CD4-positive, alpha-beta T cell treated with Interleukin-4 for 4 hours (primary cell): ENCODE measurements around the gene S100A10.

Experiments
- DNase-seq: peaks from one replicate; pipeline ENCODE4 v3.0.0-alpha.2; 2020

S100A10 gene

GRCh38 chr1:152009691-152010090, 16.0 kb upstream of the S100A10 start:
- DNase-seq = no peak

- no peak for DNase-seq
Observed at GRCh38 chr1:152007047-152007446, 13.4 kb upstream of the S100A10 start.

- no peak for DNase-seq
Observed at GRCh38 chr1:152005360-152005912, 11.8 kb upstream of the S100A10 start.

GRCh38 chr1:152003846-152004442, 10.3 kb upstream of the S100A10 start:
- no peak for DNase-seq

GRCh38 chr1:152002960-152003359, 9.3 kb upstream of the S100A10 start:
- no peak for DNase-seq

GRCh38 chr1:152001631-152002584, 8.2 kb upstream of the S100A10 start:
- DNase-seq = peak; percentile 74

GRCh38 chr1:152000964-152001630, 7.4 kb upstream of the S100A10 start:
- no peak for DNase-seq

- no peak for DNase-seq
Observed at GRCh38 chr1:151998611-151999362, 5.1 kb upstream of the S100A10 start.

GRCh38 chr1:151997284-151997570, 3.6 kb upstream of the S100A10 start:
- DNase-seq = no peak

GRCh38 chr1:151995774-151996173, 2.1 kb upstream of the S100A10 start:
- DNase-seq = peak; percentile 61

GRCh38 chr1:151994956-151995355, 1.3 kb upstream of the S100A10 start:
- DNase-seq = no peak

GRCh38 chr1:151993084-151993733, 450 bp downstream of the S100A10 start:
- DNase-seq = peak; percentile 55

- DNase-seq = peak; percentile 76
Observed at GRCh38 chr1:151992303-151993083, 1.2 kb downstream of the S100A10 start.

GRCh38 chr1:151991663-151992302, 1.9 kb downstream of the S100A10 start:
- no peak for DNase-seq

GRCh38 chr1:151990856-151991198, 2.8 kb downstream of the S100A10 start:
- DNase-seq = no peak

GRCh38 chr1:151990058-151990855, 3.4 kb downstream of the S100A10 start:
- DNase-seq = no peak

- DNase-seq = peak; percentile 73
Observed at GRCh38 chr1:151989211-151989862, 4.3 kb downstream of the S100A10 start.

- DNase-seq = no peak
Observed at GRCh38 chr1:151988405-151988923, 5.2 kb downstream of the S100A10 start.

- DNase-seq = no peak
Observed at GRCh38 chr1:151986501-151987190, 7.0 kb downstream of the S100A10 start.
